ENCODE data around the gene TMEM266.

The TMEM266 gene

GRCh38 chr15:76189106-76189505 lies 129.3 kb downstream of the TMEM266 start:
- no peak for DNase-seq

- DNase-seq: no peak
Measured at GRCh38 chr15:76190070-76190564, 130.3 kb downstream of the TMEM266 start.

GRCh38 chr15:76190751-76191538 lies 131.2 kb downstream of the TMEM266 start:
- peak; percentile 32 for DNase-seq

- no peak for DNase-seq
Measured at GRCh38 chr15:76191539-76192244, 131.9 kb downstream of the TMEM266 start.

GRCh38 chr15:76192715-76193114 lies 132.9 kb downstream of the TMEM266 start:
- no peak for DNase-seq

GRCh38 chr15:76193934-76194333 lies 134.1 kb downstream of the TMEM266 start:
- no peak for DNase-seq

GRCh38 chr15:76195506-76196268 lies 135.9 kb downstream of the TMEM266 start:
- DNase-seq: no peak

GRCh38 chr15:76196269-76197231 lies 136.8 kb downstream of the TMEM266 start:
- no peak for DNase-seq

- no peak for DNase-seq
Measured at GRCh38 chr15:76197703-76198455, 138.1 kb downstream of the TMEM266 start.

- DNase-seq: no peak
Measured at GRCh38 chr15:76198456-76199105, 138.8 kb downstream of the TMEM266 start.

GRCh38 chr15:76199106-76200082 lies 139.6 kb downstream of the TMEM266 start:
- DNase-seq: no peak

- DNase-seq: no peak
Measured at GRCh38 chr15:76200083-76200465, 140.3 kb downstream of the TMEM266 start.

- DNase-seq: no peak
Measured at GRCh38 chr15:76200641-76201105, 140.9 kb downstream of the TMEM266 start.

- DNase-seq: no peak
Measured at GRCh38 chr15:76201536-76202255, 141.9 kb downstream of the TMEM266 start.

- no peak for DNase-seq
Measured at GRCh38 chr15:76203346-76204108, 143.7 kb downstream of the TMEM266 start.

GRCh38 chr15:76204109-76204845 lies 144.5 kb downstream of the TMEM266 start:
- no peak for DNase-seq

GRCh38 chr15:76204916-76205460 lies 145.2 kb downstream of the TMEM266 start:
- DNase-seq: no peak

Measured in NCI-H510A treated with DMSO at 0.1 percent for 48 hours (cell line).